Stimulated activated CD4-positive, alpha-beta T cell treated with anti-CD3 and anti-CD28 coated beads, Interleukin-12 subunit alpha, Interleukin-12 subunit beta, amount 100 ng/mL, for 4 hours (primary cell): ENCODE data around the gene ITPRIPL2.
A peak's percentile ranks its signal among the peaks of the same experiment; 100 is the strongest.

Experiments used
- DNase-seq: peaks from one replicate; pipeline ENCODE4 v3.0.0-alpha.2; 2020

Gene ITPRIPL2

GRCh38 chr16:19113577-19114358 lies at the start of gene ITPRIPL2:
Gene ITPRIPL2 (plus strand): TSS chr16:19113964. CDS start chr16:19114462, 498 bp downstream.
- DNase-seq: no peak

GRCh38 chr16:19066988-19067348 lies 46.8 kb upstream of the ITPRIPL2 start:
- no peak for DNase-seq

DNA sequence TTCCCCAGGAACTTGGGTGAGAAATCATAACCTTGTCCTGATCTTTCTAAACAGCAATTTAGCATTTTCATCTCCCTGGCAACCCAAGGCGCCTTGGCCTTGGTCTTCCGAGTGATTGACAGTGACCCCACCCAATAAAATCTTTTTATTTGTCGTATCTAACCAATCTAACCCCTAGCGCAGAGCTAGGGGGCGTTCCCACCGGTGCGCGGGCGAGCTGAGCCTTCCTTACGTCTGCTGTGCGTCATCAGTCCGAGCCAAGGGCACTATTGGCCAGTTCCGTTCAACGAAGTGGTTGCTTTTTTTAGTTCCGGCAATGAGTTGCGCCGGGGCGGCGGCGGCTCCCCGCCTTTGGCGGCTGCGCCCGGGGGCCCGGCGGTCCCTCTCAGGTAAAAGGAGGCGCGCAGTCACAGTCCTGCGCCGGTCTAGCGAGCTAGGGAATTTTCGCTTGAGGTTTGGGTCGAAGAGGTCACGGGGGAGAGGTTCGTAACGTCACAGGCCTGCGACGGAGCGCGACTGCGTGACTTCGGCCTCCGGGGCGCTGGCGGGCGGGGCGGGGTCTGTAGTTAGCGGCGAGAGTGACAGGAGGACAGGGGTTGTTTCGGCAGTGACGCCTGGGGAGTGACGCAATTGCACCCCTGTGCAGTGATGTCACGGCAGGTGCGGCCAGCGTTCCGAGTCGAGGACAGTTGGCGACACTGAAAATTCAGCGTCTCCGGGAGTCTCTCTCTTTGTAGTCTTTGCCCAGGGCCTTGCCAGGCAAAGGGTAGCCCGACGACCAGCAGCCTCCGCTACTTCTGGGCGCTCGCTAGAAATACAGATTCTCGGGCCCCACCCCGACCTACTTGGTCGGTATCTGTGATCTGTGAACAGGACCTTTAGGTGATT lies 46.2 kb upstream of the ITPRIPL2 start, which contains the start of gene COQ7:
Gene COQ7, plus strand, starts transcription at position 266 of the 888 bp plus-strand sequence. Its CDS starts 51 bp downstream, at position 317.
- peak; percentile 98 for DNase-seq

DNA sequence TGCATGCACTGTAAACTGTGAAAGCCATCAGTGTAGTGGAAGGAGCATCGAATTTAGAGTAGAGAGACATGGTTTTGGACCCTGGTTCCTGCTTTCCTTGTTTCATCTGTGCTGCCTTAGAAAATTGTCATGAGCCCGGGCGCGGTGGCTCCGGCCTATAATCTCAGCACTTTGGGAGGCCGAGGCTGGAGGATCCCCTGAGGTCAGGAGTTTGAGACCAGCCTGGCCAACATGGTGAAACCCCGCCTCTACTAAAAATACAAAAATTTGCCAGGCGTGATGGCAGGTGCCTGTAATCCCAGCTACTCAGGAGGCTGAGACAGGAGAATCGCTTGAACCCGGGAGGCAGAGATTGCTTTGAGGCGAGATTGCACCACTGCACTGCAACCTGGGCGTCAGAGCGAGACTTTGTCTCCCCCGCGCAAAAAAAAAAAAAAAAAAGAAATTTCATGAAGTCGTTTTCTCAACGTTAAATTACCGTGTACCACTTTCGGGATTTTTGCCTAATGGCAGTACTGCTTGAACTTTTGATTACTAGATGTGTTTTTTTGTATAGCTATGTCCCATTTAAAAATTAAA lies 45.4 kb upstream of the ITPRIPL2 start:
- no peak for DNase-seq

DNA sequence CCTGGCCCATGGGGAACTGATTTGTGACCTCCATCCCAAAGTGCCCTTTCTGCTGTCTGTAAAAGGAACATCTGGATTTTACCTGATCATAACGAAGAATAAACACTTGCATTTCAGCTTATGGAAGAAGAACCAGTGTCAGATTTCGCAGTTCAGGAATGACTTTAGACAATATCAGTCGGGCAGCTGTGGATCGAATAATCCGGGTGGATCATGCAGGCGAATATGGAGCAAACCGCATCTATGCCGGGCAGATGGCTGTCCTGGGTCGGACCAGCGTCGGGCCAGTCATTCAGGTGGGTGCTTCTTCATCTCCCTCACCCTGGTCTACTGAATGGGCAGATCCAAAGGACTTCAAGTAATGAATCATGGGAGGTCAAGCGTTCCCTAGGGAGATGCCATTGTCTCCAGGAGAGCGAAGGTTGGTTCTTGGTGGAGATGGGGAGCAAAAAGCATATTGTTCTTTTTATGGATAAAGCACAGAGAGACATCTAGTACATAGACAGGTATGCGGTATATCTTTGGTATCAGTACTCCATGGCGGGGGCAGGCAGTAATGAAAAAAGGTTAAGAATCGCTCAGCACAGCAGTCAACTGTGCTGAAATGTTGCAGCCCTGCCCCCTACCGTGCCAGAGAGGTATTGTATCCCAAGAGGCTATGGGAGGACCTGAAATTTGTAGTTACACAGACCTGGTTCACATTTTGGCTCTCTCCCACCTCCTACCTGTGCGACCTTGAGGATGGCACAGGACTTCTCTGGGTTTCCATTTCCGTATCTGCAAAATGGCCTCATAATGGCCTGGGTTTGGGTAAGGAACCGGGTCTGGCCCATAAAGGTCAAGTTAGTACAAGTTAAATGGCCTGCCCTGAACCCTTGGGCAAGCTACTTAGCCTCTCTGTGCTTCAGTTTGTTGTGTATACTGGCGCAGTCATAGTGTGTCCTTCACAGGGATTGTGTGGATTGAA lies 41.7 kb upstream of the ITPRIPL2 start:
- peak; percentile 43 for DNase-seq

GRCh38 chr16:19073344-19073743 lies 40.4 kb upstream of the ITPRIPL2 start:
- DNase-seq: no peak

GRCh38 chr16:19073863-19074262 lies 39.9 kb upstream of the ITPRIPL2 start:
- DNase-seq: no peak

DNA sequence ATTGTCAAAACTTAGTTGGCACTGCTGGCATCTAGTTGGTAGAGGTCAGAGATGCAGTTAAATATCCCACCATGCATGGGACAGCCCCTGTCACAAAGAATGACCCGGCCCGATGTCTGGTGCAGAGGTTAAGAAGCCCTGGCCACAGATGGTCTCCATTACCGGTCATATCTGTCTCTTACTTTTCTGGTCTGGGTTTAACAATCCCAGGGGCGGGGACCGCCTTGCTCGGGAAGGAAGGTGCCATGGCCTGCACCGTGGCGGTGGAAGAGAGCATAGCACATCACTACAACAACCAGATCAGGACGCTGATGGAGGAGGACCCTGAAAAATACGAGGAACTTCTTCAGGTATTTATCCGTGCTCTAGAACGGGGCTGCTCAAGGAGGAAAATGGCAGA lies 38.3 kb upstream of the ITPRIPL2 start:
- no peak for DNase-seq

DNA sequence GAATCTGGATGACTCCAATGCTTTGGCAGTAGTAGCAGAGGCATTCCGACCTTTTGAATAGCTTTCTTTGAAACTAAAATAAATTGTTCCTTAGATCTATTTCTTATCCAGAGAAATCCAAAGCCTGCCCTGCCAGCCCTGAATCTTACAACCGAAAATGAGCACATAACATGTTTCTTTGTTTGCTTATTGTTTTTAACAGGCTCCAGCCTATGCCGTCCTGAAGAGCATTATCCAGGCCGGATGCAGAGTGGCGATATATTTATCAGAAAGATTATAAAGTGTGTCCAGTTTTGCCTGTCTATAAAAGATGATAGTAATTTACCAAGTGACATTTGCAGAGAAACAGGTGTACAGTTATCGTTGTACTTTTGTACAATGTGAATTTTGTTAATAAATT lies 35.9 kb upstream of the ITPRIPL2 start:
- DNase-seq: no peak

- DNase-seq: no peak
Observed at GRCh38 chr16:19083670-19084069, 30.1 kb upstream of the ITPRIPL2 start.

- no peak for DNase-seq
Observed at GRCh38 chr16:19084139-19084538, 29.6 kb upstream of the ITPRIPL2 start.

DNA sequence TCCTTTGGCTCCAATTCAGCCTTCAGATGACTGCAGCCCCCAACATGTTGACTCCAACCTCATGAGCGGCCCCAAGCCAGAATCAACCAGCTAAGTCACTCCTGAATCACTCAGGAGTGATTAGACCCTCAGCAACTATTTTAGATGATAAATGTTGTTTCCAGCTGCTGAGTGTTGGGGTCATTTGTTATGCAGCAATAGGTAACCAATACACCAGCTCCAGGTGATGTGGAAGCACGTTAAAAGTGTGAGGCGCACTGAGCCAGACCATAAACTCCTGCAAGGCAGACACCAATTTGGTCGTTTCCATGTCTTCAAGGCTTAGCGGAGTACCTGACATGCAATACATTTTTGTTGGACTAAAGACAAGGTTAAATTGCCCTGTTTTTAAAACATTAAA lies 28.9 kb upstream of the ITPRIPL2 start:
- no peak for DNase-seq

DNA sequence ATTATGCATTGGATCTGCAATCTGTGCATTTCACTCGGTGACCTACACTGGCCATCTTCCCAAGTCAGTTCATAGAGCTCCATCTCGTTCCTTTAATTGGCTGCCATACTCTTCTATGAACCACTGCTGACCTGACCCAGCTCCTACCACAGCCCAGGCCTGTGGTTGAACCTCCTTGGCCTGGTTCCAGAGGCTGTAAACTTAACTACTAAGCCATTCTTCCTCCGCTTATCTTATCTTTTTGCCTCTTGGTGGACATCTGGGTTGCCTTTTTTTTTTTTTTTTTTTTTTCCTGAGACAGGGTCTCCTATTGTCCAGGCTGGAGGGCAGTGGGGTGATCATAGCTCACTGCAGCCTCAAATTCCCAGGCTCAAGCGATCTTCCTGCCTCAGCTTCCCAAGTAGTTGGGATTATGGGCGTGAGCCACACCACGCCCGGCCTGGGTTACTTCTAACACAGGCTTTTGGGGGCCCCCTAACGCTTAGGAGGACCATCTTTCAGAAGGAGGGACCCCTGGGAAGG lies 28.0 kb upstream of the ITPRIPL2 start:
- no peak for DNase-seq

- peak; percentile 78 for DNase-seq
Observed at GRCh38 chr16:19086322-19087199, 27.2 kb upstream of the ITPRIPL2 start.

- no peak for DNase-seq
Observed at GRCh38 chr16:19088341-19088916, 25.3 kb upstream of the ITPRIPL2 start.

DNA sequence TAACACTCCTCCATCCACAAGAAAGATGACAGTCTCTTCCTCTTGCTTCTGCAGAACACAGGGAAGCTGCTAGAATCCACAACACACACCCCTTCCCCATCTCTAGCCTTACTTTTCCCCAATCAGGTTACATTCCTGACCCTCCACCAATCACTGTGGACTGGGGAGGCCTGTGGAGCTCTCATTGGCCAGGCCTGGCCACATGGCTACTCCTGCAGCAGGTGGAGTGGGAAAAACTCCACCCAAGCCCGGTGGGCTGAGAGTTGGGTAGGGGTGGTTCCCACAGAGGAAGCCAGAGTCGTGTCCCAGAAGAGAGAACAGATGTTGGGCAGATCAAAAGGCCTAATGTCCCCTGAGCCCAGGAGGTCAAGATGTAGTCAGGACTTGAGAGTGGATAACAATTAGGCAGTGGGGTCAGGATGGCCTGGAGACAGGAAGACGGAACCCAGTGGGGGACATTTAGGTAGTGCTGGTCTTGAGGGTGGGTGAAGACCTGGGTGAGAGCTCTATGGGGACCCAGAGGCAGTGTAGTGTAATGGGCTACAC lies 24.3 kb upstream of the ITPRIPL2 start:
- no peak for DNase-seq

GRCh38 chr16:19090916-19091315 lies 22.8 kb upstream of the ITPRIPL2 start:
- no peak for DNase-seq

DNA sequence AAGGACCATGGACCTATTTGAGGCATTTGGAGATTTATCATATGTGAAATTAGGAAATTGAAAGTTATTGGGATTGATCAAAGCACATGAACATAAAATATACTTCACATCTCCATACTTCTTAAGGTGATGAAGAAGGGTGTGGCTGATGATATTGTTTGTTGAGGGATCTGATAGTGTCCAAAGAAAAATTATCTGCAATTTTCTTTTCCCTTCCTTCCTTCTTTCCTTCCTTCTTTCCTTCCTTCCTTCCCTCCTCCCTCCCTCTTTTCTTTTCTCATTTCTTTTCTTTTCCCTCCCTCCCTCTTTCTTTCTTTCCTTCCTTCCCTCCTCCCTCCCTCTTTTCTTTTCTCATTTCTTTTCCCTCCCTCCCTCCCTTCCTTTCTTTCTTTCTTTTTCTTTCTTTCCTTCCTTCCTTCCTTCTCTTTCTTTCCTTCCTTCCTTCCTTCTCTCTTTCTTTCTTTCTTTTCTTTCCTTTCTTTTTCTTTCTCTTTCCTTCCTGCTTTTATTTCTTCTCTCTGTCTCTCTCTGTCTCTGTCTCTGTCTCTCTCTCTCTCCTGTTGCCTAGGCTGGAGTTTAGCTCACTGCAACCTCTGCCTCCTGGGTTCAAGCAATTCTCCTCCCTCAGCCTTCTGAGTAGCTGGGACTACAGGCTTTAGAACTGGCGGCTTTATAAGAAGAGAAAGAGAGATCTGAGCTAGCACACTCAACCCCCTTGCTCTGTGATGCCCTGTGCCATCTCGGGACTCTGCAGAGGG lies 20.9 kb upstream of the ITPRIPL2 start:
- no peak for DNase-seq
